Esophagus squamous epithelium (tissue), 5 donors: Measurements from ENCODE around the gene TOX3. TPM values are rescaled to one million over a fixed set of nuclear protein-coding genes. Genes with fewer than 3 reads are reported as not detected.

Experiments used
- DNase-seq: peaks from one replicate; lab custom pipeline; 2025; lab: John Stamatoyannopoulos, UW
- H3K27ac ChIP-seq, 4 donors: fragments of 200-600 bp; sonication (generic); one replicate each; pipeline ENCODE4 v1.5.1; 2016 to 2019; ENCODE audit warnings: mild to moderate bottlenecking in 1 of 4
- H3K27me3 ChIP-seq, 4 donors: fragments of 200-600 bp; sonication (generic); 1 replicate in 3 of 4; 2 replicates in 1 of 4; pipeline versions ENCODE4 v1.5.1 to v1.6.0; 2017 to 2021; ENCODE audit warnings: antibody characterized with exemption in 1 of 4
- H3K36me3 ChIP-seq, 3 donors: fragments of 200-600 bp; sonication (generic); one replicate each; pipeline ENCODE4 v1.5.1; 2016 to 2019
- H3K4me1 ChIP-seq, 3 donors: fragments of 200-600 bp; sonication (generic); one replicate each; pipeline ENCODE4 v1.5.1; 2017 to 2019
- H3K4me3 ChIP-seq, 4 donors: fragments of 200-600 bp; sonication (generic); 1 replicate in 3 of 4; 2 replicates in 1 of 4; pipeline ENCODE4 v1.5.1; 2016 to 2019; ENCODE audit warnings: mild to moderate bottlenecking in 2 of 4, moderate library complexity in 1 of 4
- H3K9me3 ChIP-seq, 3 donors: fragments of 200-600 bp; sonication (generic); one replicate each; pipeline ENCODE4 v1.5.1; 2016 to 2019
- POLR2A ChIP-seq, 4 donors: fragments of 450-650 bp; IDR thresholded peaks; one replicate each; pipeline ENCODE4 v1.6.1; 2017; ENCODE audit warnings: antibody characterized with exemption in 4 of 4, mild to moderate bottlenecking in 4 of 4, moderate library complexity in 3 of 4
- WGBS, 2 donors: methylation state at CpG; one replicate each; pipeline ENCODE4 v1.1.5; 2018; 5-methylcytosine and 5-hydroxymethylcytosine counted together
- intact Hi-C: fragments of 100-400 bp; cut with DNase I; formaldehyde crosslinking; loops from one replicate; pipeline ENCODE4 v1.15.0; 2022
- total RNA-seq, 4 donors: library from RNA; depleted of rRNA; stranded (reverse); fragments of >200 nt; gene quantifications; one replicate each; pipeline ENCODE4 v1.1.0, GENCODE V29; 2016
- TF ChIP-seq, protein P1 (sequence below), 6 experiments: fragments of 450-650 bp in 4 of 6; fragments of 200-600 bp in 2 of 6; sonication (generic) in 2 of 6; IDR thresholded peaks; one replicate each; pipeline ENCODE4 v1.5.1; 2016 to 2019; ENCODE audit warnings: antibody characterized with exemption in 6 of 6, mild to moderate bottlenecking in 4 of 6, moderate library complexity in 4 of 6
- donor health status: DM: yes; HTN: yes; CAD: no.

The TOX3 gene
- total RNA-seq, 4 donors from 2014 or later: 0.09 to 1.1 (median 0.11) TPM; not detected in 1

DNA sequence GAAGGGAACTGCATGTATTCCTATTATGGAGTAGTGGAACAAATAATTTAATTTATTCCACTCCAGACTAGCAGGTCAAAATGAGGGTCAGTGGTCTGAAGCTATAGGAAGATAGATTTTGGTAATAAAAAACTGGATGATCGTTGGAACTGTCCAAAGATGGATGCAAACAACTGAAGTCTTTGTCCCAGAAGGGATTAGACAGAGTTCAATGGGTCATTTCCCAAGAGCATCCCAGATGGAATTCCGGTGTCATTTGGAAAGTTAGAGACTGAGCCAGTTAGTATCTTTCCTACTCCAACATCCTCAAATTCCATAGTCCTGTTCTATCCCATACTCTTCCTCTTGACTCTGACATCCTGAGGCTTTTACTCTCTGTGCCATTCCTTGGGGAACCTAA is 22.8 kb upstream of the TOX3 start:
- Histone ChIP-seq H3K27ac (no peak overlapping the region), H3K27me3 (no peaks in the 10 kb centered on the region), H3K9me3 (no peaks in the 10 kb centered on the region), H3K4me1 (no peaks in the 10 kb centered on the region), H3K36me3 (no peaks in the 10 kb centered on the region), H3K4me3 (no peak overlapping the region)
- intact Hi-C loops: no loop called here
- DNase-seq: no peak
- TF ChIP-seq, protein P1, sequence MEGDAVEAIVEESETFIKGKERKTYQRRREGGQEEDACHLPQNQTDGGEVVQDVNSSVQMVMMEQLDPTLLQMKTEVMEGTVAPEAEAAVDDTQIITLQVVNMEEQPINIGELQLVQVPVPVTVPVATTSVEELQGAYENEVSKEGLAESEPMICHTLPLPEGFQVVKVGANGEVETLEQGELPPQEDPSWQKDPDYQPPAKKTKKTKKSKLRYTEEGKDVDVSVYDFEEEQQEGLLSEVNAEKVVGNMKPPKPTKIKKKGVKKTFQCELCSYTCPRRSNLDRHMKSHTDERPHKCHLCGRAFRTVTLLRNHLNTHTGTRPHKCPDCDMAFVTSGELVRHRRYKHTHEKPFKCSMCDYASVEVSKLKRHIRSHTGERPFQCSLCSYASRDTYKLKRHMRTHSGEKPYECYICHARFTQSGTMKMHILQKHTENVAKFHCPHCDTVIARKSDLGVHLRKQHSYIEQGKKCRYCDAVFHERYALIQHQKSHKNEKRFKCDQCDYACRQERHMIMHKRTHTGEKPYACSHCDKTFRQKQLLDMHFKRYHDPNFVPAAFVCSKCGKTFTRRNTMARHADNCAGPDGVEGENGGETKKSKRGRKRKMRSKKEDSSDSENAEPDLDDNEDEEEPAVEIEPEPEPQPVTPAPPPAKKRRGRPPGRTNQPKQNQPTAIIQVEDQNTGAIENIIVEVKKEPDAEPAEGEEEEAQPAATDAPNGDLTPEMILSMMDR (IDR thresholded peaks at IDR 0.05): no peak
- no peak for TF ChIP-seq POLR2A (IDR thresholded peaks at IDR 0.05)
- WGBS, 2 donors: 64 to 69% methylated on average over 2 of the region's 2 CpGs

DNA sequence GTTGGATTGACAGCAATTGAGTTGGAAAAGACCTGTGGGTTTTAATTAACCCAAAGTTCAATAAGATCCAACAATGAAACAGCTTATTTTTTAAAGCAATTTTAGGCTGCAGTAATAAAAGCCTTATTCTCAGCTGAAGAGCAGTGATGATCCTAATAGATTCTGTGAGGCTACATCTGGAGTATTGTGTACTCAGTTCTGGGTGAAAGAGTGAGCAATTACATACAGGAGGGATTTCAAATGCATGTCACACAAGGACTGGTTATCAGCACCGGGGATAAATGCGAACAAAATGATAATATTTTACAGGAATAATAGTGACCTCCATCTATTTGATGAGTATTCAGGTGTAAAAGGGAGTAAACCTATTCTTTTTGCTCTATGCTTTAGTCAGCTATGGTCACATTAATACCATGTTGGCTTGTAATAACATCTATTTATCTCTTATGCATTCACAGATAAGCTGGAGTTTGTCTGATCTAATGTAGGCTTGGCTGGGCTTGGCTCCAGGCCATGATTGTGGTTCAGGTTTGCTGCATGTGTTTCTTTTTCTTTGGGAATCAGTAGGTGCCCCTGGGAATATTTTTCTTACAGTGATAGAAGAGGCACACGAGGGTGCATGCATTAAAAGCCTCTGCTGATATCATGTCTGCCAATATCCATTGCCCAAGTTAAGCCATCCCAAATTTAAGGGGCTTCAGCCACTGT is 22.2 kb upstream of the TOX3 start:
- H3K9me3 ChIP-seq: no peaks in the 10 kb centered on the region
- no peaks in the 10 kb centered on the region for H3K27me3 ChIP-seq
- no peak for DNase-seq
- TF ChIP-seq POLR2A (IDR thresholded peaks at IDR 0.05): no peak
- TF ChIP-seq, protein P1 (IDR thresholded peaks at IDR 0.05): no peak
- no peak overlapping the region for H3K4me3 ChIP-seq
- H3K27ac ChIP-seq: no peak overlapping the region
- H3K4me1 ChIP-seq: no peaks in the 10 kb centered on the region
- no peaks in the 10 kb centered on the region for H3K36me3 ChIP-seq
- 46 to 47% methylated on average over 3 of the region's 3 CpGs for WGBS, 2 donors
- intact Hi-C loops: no loop called here

GRCh38 chr16:52568495-52568894 is 21.6 kb upstream of the TOX3 start:
- Histone ChIP-seq H3K27ac (no peak overlapping the region), H3K4me1 (no peaks in the 10 kb centered on the region), H3K9me3 (no peaks in the 10 kb centered on the region), H3K27me3 (no peaks in the 10 kb centered on the region), H3K4me3 (no peak overlapping the region), H3K36me3 (no peaks in the 10 kb centered on the region)
- DNase-seq: no peak
- WGBS, 2 donors: 80 to 82% methylated on average over 1 of the region's 1 CpG
- intact Hi-C loops: no loop called here
- TF ChIP-seq, protein P1 (IDR thresholded peaks at IDR 0.05): no peak
- TF ChIP-seq POLR2A (IDR thresholded peaks at IDR 0.05): no peak

DNA sequence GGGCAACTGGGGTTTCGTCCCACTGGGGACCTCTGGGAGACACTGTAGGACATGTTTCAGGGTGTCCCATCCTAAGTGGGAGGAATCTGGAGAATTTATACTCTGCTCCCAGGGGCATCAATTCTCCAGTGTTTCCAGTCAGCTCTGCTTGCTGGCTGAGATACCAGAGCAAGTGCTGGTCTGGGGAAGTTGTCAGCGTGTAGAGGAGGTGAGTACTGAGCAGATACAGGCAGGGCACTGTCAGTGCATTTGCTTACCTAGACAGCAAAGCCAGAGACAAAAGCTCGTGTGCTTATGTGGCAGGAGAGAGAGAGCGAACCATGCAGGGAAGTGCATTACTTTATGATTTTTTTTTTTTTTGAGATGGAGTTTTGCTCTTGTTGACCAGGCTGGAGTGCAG is 20.2 kb upstream of the TOX3 start:
- TF ChIP-seq, protein P1 (IDR thresholded peaks at IDR 0.05): no peak
- TF ChIP-seq POLR2A (IDR thresholded peaks at IDR 0.05): no peak
- WGBS, 2 donors: 74 to 79% methylated on average over 4 of the region's 4 CpGs
- H3K36me3 ChIP-seq: no peaks in the 10 kb centered on the region

GRCh38 chr16:52563767-52564611 is 17.0 kb upstream of the TOX3 start:
- H3K36me3 ChIP-seq: no peaks in the 10 kb centered on the region
- H3K27me3 ChIP-seq: peaks cover 0 to 10% (median 0%) of the 10 kb centered on the region in 4 donors
- no peaks in the 10 kb centered on the region for H3K9me3 ChIP-seq
- intact Hi-C loops: no loop called here
- H3K4me3 ChIP-seq: no peak overlapping the region
- H3K27ac ChIP-seq: no peak overlapping the region
- WGBS, 2 donors: 82 to 84% methylated on average over 3 of the region's 3 CpGs
- H3K4me1 ChIP-seq: no peaks in the 10 kb centered on the region
- no peak for DNase-seq
- TF ChIP-seq, protein P1 (IDR thresholded peaks at IDR 0.05): no peak
- TF ChIP-seq POLR2A (IDR thresholded peaks at IDR 0.05): no peak

More for the DNA sequence above, 20.2 kb upstream of the TOX3 start:
- intact Hi-C loops: no loop called here
- DNase-seq: no peak
- no peaks in the 10 kb centered on the region for H3K4me1 ChIP-seq
- no peak overlapping the region for H3K27ac ChIP-seq
- no peak overlapping the region for H3K4me3 ChIP-seq
- H3K9me3 ChIP-seq: no peaks in the 10 kb centered on the region
- H3K27me3 ChIP-seq: peaks cover 0 to 4% (median 0%) of the 10 kb centered on the region in 4 donors
